LNCaP clone FGC (cell line): ENCODE data around the gene HDHD3.

ENCODE experiments used
- DNase-seq: peaks from one replicate; pipeline ENCODE4 v3.0.0-alpha.2; 2011; ENCODE audit warnings: low read depth
- H3K4me3 ChIP-seq: 2 replicates; pipeline ENCODE4 v1.5.1; 2011; ENCODE audit warnings: mild to moderate bottlenecking, low read depth, low read length, control low read depth
- CTCF ChIP-seq: IDR thresholded peaks from 2 replicates; pipeline ENCODE4 v1.5.1; 2012; ENCODE audit warnings: mild to moderate bottlenecking; ENCODE audit not compliant: control insufficient read depth, insufficient read depth; ENCODE audit errors: extremely low read depth

HDHD3 gene

GRCh38 chr9:113349445-113350094 is 27.2 kb downstream of the HDHD3 start, which contains the start of gene BSPRY:
TSS of gene BSPRY (plus strand) at chr9:113349541. CDS start at chr9:113349580, 39 bp downstream.
- 0 out of 2 replicates have a peak, but pooled peaks have one; percentile 1 for TF ChIP-seq CTCF
- no peak for DNase-seq
- peak within 1 kb of the TSS; percentile 75 for H3K4me3 ChIP-seq

GRCh38 chr9:113349066-113349444 is 27.7 kb downstream of the HDHD3 start:
- no peak for DNase-seq
- TF ChIP-seq CTCF, result no peak
- peak overlapping the region; percentile 75 for H3K4me3 ChIP-seq

- H3K4me3 ChIP-seq, result no peak overlapping the region
- DNase-seq, result no peak
- TF ChIP-seq CTCF, result no peak
Observed at GRCh38 chr9:113348437-113348836, 28.3 kb downstream of the HDHD3 start.

GRCh38 chr9:113345671-113346070 is 31.1 kb downstream of the HDHD3 start:
- no peak overlapping the region for H3K4me3 ChIP-seq
- no peak for DNase-seq
- TF ChIP-seq CTCF, result no peak

- DNase-seq, result no peak
- H3K4me3 ChIP-seq, result no peak overlapping the region
- no peak for TF ChIP-seq CTCF
Observed at GRCh38 chr9:113345190-113345589, 31.6 kb downstream of the HDHD3 start.

- no peak overlapping the region for H3K4me3 ChIP-seq
- peak; percentile 73 for DNase-seq
- no peak for TF ChIP-seq CTCF
Observed at GRCh38 chr9:113343732-113344231, 33.0 kb downstream of the HDHD3 start.
